HG03280 (cell line): ENCODE measurements around the gene PLEKHH1.
"Not testable (repeated sequence)": the region's sequence is repeated elsewhere in the genome, so short reads cannot be mapped to it uniquely, and the experiment has no call there.

Experiments used
- ATAC-seq: cut with Tn5 transposase; IDR thresholded peaks from one replicate; pipeline ENCODE4 v1.9.1; 2021; ENCODE audit warnings: mild to moderate bottlenecking, moderate library complexity; ENCODE audit not compliant: unreplicated experiment

Gene PLEKHH1

GRCh38 chr14:67529947-67530935, 2.8 kb upstream of the PLEKHH1 start:
- no peak for ATAC-seq

DNA sequence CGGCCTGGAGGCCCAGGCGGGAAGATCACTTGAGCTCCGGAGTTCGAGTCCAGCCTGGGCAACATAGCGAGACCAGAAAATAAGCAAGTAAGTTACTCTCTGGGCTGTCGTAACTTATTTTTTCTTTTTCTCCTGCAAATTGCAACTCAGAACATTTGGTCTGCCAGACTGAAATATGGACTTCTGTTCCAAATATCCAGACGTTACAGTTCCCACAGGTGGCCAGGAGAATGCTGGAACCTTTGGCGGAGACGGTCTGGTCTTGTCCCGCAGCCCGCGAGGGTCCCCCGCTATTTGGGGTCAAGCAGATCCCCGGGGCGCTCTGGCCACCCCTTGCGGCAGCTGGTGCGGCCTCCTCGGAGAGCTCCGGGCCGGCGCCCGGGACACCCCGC, 488 bp upstream of the PLEKHH1 start:
- ATAC-seq: no peak

DNA sequence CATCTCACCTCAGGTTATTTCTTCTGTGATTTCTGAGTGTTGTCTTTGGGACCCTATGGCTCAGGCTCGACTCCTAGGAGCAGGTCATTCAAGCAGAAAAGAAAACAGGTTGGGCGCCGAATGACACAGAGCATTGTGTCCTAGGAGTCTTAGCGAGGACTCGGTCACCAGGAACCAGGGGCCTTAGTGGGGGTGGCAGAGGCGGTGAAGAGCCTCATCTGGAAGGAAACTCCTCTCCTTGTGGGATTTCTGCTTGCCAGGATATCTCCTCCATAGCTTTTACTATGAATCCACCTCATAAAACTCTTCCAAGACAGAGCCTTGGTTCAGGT, 630 bp downstream of the PLEKHH1 start:
- no peak for ATAC-seq

DNA sequence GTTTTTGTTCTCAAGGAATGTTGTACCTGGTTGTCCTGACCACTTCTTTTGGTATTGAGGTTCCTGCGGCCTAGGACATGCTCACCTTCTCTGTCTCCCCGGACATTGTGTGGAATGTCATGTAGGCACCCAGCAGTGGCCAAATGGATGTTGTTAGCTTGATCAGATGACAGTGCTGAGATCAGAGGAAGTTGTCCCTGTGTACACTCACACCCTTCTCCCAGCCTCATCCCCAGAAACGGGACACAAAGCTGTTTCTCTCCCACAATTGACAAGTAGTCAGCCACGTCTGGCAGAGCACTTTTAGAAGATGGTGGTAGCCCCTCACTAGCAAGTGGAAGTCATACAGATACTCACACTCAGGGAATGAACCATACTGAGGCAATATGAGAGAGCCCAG, 3.0 kb downstream of the PLEKHH1 start:
- no peak for ATAC-seq

- no peak for ATAC-seq
Measured at GRCh38 chr14:67537736-67538135, 4.6 kb downstream of the PLEKHH1 start.

DNA sequence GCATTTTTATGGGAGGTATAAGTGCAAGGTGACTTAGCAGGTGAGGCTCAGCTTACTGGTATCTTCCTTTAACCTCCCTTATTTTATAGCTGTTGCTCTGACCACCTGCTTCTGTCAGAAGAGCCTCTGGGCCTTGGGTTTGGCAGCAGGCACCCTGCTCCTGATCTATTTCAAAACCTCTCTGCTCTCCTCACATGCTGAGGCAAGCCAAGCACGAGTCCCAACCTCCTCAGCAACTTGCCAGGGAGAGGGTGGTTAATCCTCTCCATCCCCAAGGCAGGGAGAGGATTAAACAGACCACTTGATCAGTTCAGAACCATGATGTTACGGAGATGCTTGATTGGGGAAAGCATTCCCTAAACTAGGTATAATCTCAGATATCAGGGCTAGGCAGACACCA, 5.4 kb downstream of the PLEKHH1 start:
- no peak for ATAC-seq

GRCh38 chr14:67539116-67539515, 6.0 kb downstream of the PLEKHH1 start:
- no peak for ATAC-seq

DNA sequence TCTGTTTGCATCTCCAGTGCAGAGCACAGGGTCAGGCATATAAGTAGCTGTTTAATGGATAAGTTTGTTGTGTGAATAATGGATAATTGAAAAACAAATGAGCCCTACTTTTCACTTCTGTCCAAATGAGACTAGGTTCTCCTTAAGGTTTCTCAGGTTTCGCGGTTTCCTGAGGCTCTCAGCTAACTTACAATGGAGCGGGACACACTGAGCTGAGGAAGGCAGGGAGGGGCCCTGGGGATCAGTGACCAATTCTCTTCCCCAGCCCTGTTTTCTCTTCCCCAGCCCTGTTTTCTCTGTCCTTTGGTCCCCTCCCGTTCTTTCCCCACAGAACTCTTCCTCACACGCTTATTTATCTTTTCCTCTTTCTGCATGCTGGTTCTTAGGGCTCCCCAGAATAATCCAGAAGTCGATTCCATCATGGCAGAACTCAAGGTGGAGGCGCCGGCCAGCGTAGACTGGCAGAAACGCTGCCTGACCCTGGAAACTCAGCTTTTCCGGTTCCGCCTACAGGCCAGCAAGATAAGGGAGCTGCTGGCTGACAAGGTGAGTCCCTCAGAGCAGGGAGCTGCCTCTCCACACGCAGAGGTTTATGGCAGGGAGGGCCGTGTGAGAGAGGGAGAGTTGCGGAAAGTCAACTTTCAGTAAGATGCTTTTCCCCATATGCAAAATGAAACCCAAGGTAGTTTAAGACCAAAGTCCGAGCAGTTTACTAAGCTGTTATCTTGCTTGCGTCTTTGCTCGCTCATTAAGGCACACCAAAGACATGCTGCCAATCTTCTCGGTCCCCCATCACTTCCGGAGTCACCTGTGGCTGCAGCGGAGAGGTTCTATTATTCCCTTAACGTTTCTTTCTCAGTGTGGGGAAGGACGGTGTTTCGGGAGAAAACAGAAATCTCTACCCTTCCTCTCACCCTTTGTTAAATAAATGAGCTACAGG, 8.6 kb downstream of the PLEKHH1 start:
- ATAC-seq: no peak

DNA sequence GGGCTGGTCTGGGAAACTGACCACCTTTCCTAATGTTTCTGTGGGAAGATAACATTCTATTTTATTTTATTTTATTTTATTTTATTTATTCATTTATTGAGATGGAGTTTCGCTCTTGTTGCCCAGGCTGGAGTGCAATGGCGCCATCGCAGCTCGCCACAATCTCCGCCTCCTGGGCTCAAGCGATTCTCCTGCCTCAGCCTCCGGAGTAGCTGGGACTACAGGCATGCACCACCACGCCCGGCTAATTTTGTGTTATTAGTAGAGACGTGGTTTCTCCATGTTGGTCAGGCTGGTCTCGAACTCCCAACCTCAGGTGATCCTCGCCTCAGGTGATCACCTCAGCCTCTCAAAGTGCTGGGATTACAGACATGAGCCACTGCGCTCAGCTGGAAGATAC, 9.5 kb downstream of the PLEKHH1 start:
- ATAC-seq: not testable (repeated sequence)

GRCh38 chr14:67544590-67544989, 11.5 kb downstream of the PLEKHH1 start:
- ATAC-seq: no peak

- no peak for ATAC-seq
Measured at GRCh38 chr14:67547224-67547780, 14.2 kb downstream of the PLEKHH1 start.

GRCh38 chr14:67549734-67550133, 16.6 kb downstream of the PLEKHH1 start:
- no peak for ATAC-seq

GRCh38 chr14:67551123-67551522, 18.0 kb downstream of the PLEKHH1 start:
- no peak for ATAC-seq

DNA sequence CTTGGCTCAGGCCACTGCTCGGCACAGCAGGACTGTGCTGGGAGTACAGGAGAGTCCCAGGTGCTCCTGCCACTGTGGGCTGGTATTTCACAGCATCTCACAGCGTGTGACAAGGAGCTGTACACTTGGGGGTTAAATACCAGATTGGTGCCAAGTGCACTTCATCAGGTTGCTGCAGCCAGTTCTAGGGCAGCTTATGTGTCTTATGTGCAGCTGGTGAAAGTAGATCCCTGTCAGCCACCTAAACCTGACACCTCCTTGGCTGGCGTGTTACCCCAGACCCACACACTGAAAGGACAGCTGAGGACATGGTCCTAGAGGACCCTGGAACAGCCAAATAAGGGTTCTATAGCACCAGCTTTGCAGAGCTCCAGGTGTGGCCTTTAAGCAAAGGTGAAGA, 18.9 kb downstream of the PLEKHH1 start:
- ATAC-seq: no peak

GRCh38 chr14:67553547-67553946, 20.5 kb downstream of the PLEKHH1 start:
- no peak for ATAC-seq

DNA sequence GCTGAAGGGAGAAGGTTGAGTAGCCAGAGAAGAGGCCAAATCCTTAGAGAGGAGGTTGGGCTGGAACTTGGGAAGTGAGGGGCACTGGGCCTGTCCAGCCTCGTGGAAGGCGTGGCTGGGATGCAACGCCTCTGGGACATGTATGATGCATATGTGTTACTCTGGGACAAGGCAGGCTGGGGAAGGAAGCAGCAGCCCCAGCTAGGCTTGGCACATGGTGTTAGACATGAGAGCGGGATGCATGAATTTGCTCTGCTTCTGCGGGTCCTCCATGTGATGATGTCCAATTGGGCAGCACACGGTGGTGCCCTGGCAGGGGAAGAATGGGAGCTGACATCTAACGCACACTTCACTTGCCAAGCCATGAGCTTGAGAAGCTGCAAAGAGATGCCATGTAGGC, 21.3 kb downstream of the PLEKHH1 start:
- ATAC-seq: no peak

GRCh38 chr14:67555518-67556090, 22.5 kb downstream of the PLEKHH1 start:
- ATAC-seq: no peak

- no peak for ATAC-seq
Measured at GRCh38 chr14:67556671-67557070, 23.6 kb downstream of the PLEKHH1 start.

DNA sequence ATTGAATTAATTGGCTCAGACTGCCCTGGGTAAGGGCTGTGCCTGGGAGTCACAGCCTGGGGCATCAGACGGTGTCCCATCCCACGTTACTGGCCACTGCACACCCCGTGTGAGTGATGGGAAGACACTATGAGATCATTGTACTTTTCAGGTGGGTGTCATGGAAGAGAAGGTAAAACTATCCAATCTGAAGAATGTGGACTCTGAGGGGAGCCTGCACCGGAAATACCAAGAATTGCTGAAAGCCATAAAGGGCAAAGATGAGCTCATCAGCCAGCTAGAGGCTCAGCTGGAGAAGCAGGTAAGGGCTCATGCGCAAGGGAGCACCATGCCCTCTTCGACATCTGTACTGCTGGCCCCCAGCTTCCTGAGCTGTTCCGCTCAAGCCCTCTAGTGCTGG, 24.0 kb downstream of the PLEKHH1 start:
- ATAC-seq: no peak

GRCh38 chr14:67557656-67558055, 24.6 kb downstream of the PLEKHH1 start:
- no peak for ATAC-seq

DNA sequence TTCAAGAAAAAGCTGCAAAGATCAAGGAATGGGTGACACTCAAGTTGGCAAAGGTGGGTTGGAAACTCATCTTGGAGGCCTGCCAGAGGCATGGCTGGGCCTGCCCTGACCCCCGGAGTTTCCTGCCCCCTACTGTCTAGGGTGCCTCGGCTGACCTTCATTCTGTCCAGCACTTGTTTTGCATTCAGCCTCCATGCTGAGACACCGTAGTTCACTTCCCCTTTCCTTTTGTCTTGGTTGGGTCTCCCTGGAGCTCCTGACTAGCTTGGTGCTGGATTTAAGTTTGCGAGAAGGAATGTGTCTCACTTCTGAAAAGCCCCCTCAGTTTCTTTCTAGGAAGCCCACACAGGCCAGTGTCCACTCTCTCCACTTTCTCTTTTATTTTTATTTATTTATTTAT, 26.5 kb downstream of the PLEKHH1 start:
- ATAC-seq: no peak
